Muscle layer of duodenum (tissue), 2 donors: ENCODE data around the gene RNF145.
"Not testable (repeated sequence)": the region's sequence is repeated elsewhere in the genome, so short reads cannot be mapped to it uniquely, and the experiment has no call there.

Experiments
- H3K27ac ChIP-seq: one replicate; pipeline ENCODE4 v1.7.0; 2013; ENCODE audit warnings: mild to moderate bottlenecking, low read length
- H3K27me3 ChIP-seq: one replicate; pipeline ENCODE4 v1.7.0; 2013; ENCODE audit warnings: low read depth, mild to moderate bottlenecking, control low read depth, low read length
- H3K36me3 ChIP-seq, 2 donors: one replicate each; pipeline ENCODE4 v1.7.0; 2013; ENCODE audit warnings: low read length in 2 of 2, control low read depth in 1 of 2, mild to moderate bottlenecking in 1 of 2; ENCODE audit not compliant: insufficient read depth in 2 of 2, control insufficient read depth in 1 of 2
- H3K4me1 ChIP-seq, 2 donors: one replicate each; pipeline ENCODE4 v1.7.0; 2013; ENCODE audit warnings: low read length in 2 of 2, mild to moderate bottlenecking in 2 of 2, control low read depth in 1 of 2, moderate library complexity in 1 of 2; ENCODE audit not compliant: insufficient read depth in 2 of 2, control insufficient read depth in 1 of 2
- H3K4me3 ChIP-seq, 2 donors: one replicate each; pipeline ENCODE4 v1.7.0; 2013; ENCODE audit warnings: low read length in 2 of 2, low read depth in 1 of 2, mild to moderate bottlenecking in 1 of 2
- H3K9me3 ChIP-seq, 2 donors: one replicate each; pipeline ENCODE4 v1.7.0; 2013; ENCODE audit warnings: low read length in 2 of 2, control low read depth in 1 of 2, mild to moderate bottlenecking in 1 of 2; ENCODE audit not compliant: control insufficient read depth in 1 of 2
- donor health status: healthy.

The RNF145 gene

DNA sequence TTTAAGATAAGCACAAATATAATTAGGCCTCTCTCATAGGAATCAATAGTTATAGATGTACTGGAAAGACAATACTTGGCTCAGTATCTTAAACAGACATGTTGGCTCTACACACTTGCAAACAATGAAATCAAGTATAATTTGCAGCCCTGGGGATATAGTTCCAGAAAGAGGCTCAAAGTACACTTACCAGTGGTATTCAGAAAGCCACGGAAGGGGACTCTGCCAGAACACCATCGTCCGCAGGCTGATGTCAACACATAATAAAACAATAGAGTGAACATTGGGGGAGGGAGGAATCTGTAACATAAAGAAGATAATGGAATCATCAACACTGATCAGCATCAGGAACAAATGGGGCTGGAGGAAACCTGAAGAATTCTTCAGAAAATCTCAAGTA is 78.5 kb downstream of the RNF145 start:
- peaks cover 0 to 2% of the 10 kb centered on the region in 2 donors for H3K9me3 ChIP-seq
- H3K4me1 ChIP-seq = peaks cover 0 to 3% of the 10 kb centered on the region in 2 donors
- no peak overlapping the region for H3K27ac ChIP-seq
- H3K4me3 ChIP-seq = no peak overlapping the region
- H3K27me3 ChIP-seq = no peaks in the 10 kb centered on the region
- no peaks in the 10 kb centered on the region for H3K36me3 ChIP-seq

GRCh38 chr5:159128070-159128541 is 81.2 kb downstream of the RNF145 start:
- Histone ChIP-seq H3K27ac (no peak overlapping the region), H3K4me1 (no peaks in the 10 kb centered on the region), H3K9me3 (peaks cover 6 to 9% of the 10 kb centered on the region in 2 donors), H3K36me3 (no peaks in the 10 kb centered on the region), H3K4me3 (no peak overlapping the region), H3K27me3 (no peaks in the 10 kb centered on the region)

DNA sequence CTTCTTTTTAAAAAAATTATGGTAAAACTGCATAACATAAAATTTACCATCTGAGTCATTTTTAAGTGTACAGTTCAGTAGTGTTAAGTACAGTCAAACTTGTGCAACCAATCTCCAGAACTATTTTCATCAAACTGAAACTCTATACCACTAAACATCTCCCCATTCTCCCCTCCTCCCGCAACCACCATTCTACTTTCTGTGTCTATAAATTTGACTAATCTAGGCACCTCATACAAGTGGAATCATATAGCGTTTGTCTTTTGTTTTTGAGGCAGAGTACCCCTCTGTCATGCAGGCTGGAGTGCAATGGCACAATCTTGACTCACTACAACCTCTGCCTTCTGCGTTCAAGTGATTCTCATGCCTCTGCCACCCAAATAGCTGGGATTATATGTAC is 85.7 kb downstream of the RNF145 start:
- Histone ChIP-seq H3K4me3 (no peak overlapping the region), H3K27me3 (no peaks in the 10 kb centered on the region), H3K36me3 (no peaks in the 10 kb centered on the region), H3K27ac (no peak overlapping the region), H3K9me3 (peaks cover 6 to 9% of the 10 kb centered on the region in 2 donors), H3K4me1 (no peaks in the 10 kb centered on the region)

DNA sequence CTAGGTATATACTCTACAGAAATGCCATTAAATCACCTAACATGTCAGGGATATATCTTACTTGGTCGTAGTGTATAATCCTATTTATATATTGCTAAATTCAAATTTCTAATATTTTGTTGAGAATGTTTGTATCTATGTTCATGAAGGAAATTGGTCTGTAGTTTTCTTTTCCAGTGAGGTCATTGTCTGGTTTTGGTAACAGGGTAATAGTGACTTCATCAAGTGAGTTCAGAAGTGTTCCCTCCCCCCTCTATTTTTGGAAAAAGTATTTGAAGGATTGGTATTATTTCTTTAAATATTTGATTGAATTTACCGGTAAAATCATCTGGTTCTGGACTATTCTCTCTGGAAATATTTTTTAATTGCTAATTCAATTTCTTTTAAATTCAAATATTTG is 86.2 kb downstream of the RNF145 start:
- no peak overlapping the region for H3K4me3 ChIP-seq
- H3K4me1 ChIP-seq = no peaks in the 10 kb centered on the region
- H3K36me3 ChIP-seq = no peaks in the 10 kb centered on the region
- no peaks in the 10 kb centered on the region for H3K27me3 ChIP-seq
- no peak overlapping the region for H3K27ac ChIP-seq
- H3K9me3 ChIP-seq = peaks cover 6 to 9% of the 10 kb centered on the region in 2 donors

DNA sequence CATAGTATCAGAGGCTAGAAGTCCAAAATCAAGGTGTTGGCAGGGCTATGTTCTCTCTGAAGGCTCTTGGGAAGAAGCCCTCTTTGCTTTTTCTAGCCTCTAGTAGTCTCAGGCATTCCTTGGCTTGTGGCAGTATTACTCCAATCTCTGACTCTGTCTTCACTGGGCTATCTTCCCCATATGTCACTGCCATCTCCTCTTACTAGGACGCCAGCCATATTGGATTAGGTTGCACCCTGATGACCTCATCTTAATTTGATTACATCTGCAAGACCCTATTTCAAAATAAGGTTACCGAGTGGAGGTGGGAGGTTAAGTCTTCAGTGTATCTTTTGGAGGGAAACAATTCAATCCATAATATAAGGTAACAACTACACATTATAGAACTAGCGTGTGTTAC is 88.3 kb downstream of the RNF145 start:
- peaks cover 6 to 9% of the 10 kb centered on the region in 2 donors for H3K9me3 ChIP-seq
- no peaks in the 10 kb centered on the region for H3K4me1 ChIP-seq
- no peak overlapping the region for H3K4me3 ChIP-seq
- H3K27ac ChIP-seq = no peak overlapping the region
- no peaks in the 10 kb centered on the region for H3K27me3 ChIP-seq
- H3K36me3 ChIP-seq = no peaks in the 10 kb centered on the region

DNA sequence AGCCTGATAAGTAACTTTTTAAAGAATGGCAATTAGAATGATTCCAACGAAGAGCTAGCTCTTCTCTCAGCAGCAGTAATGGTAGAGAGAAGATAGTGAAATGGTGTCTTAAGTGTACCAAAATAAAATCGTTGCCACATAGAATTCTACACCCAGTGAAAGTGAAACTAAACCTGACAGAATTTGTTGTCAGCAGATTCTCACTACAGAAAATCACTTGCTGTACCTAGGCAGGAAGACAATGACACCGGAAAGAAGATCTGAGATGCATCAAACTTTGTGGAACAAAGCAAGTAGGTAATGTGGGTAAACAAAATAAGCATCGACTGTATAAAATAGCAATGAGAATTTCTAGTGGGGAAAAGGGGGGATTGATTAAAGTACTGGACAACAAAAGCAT is 88.9 kb downstream of the RNF145 start:
- H3K27me3 ChIP-seq = no peaks in the 10 kb centered on the region
- peaks cover under 1 to 8% of the 10 kb centered on the region in 2 donors for H3K9me3 ChIP-seq
- no peaks in the 10 kb centered on the region for H3K4me1 ChIP-seq
- no peak overlapping the region for H3K27ac ChIP-seq
- H3K4me3 ChIP-seq = no peak overlapping the region
- H3K36me3 ChIP-seq = no peaks in the 10 kb centered on the region

DNA sequence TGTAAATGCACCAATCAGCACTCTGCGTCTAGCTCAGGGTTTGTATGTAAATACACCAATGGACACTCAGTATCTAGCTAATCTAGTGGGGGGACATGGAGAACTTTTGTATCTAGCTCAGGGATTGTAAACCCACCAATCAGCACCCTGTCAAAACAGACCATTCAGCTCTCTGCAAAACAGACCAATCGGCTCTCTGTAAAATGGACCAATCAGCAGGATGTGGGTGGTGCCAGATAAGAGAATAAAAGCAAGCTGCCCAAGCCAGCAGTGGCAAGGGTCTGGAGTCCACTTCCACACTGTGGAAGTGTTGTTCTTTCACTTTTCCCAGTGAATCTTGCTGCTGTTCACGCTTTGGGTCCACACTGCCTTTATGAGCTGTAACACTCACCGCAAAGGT is 89.5 kb downstream of the RNF145 start:
- H3K27ac ChIP-seq, H3K36me3 ChIP-seq, H3K27me3 ChIP-seq, H3K9me3 ChIP-seq, H3K4me1 ChIP-seq, H3K4me3 ChIP-seq: not testable (repeated sequence)

DNA sequence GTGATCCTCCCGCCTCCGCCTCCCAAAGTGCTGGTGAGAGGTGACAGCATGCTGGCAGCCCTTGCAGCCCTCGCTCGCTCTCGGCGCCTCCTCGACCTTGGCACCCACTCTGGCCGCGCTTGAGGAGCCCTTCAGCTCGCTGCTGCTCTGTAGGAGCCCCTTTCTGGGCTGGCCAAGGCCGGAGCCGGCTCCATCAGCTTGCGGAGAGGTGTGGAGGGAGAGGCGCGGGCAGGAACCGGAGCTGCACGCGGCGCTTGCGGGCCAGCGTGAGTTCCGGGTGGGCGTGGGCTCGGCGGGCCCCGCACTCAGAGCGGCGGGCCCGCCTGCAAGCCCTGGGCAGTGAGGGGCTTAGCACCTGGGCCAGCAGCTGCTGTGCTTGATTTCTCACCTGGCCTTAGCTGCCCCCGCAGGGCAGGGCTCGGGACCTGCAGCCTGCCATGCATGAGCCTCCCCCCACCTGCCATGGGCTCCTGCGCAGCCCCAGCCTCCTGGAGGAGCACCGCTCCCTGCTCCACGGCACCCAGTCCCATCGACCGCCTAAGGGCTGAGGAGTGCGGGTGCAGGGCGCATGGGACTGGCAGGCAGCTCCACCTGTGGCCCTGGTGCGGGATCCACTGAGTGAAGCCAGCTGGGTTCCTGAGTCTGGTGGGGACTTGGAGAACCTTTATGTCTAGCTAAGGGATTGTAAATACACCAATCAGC is 90.2 kb downstream of the RNF145 start:
- H3K9me3 ChIP-seq, H3K27me3 ChIP-seq, H3K36me3 ChIP-seq, H3K4me3 ChIP-seq, H3K4me1 ChIP-seq, H3K27ac ChIP-seq: not testable (repeated sequence)

DNA sequence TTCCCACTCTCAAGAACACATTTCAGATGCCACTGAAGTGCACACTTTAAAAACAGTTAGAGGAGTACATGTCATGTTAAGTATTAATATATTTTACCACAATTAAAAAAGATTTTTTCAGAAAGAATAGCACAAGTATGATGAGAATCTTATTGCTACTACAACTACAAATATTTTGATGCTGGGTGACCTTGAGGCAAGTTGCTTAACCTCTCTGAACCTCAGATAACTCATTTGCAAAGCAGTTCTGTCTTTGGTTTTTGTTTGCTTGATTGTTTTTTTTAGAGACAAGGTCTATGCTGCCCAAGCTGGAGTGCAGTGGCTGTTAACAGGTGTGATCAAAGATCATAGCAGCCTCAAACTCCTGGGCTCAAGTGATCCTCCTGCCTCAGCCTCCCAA is 95.9 kb downstream of the RNF145 start:
- no peak overlapping the region for H3K27ac ChIP-seq
- no peak overlapping the region for H3K4me3 ChIP-seq
- H3K4me1 ChIP-seq = no peaks in the 10 kb centered on the region
- H3K9me3 ChIP-seq = no peaks in the 10 kb centered on the region
- no peaks in the 10 kb centered on the region for H3K27me3 ChIP-seq
- no peaks in the 10 kb centered on the region for H3K36me3 ChIP-seq

GRCh38 chr5:159112436-159112835 is 96.9 kb downstream of the RNF145 start:
- no peaks in the 10 kb centered on the region for H3K27me3 ChIP-seq
- no peak overlapping the region for H3K27ac ChIP-seq
- no peak overlapping the region for H3K4me3 ChIP-seq
- no peaks in the 10 kb centered on the region for H3K36me3 ChIP-seq
- H3K4me1 ChIP-seq = no peaks in the 10 kb centered on the region
- no peaks in the 10 kb centered on the region for H3K9me3 ChIP-seq
